Measurements from ENCODE around the gene PFKP.

DNA sequence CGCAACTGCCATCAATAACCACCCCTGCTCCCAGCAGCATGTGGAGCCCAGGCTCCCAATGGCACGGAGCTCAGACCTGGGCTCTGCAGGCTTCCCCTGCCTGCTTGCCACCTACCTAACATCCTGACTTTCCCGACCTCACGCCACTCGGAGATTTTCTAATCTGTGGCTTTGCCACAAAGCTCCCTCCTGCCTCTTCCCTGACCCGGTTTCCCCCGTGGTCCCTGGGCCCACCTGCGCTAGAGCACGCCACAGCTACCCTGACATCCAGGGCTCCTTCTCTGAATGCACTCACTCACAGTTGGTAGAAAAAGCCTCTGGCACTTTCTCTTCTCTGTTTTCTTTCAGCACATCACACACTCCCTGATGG is 85.2 kb downstream of the PFKP start:
- TF ChIP-seq POLR2A (IDR thresholded peaks at IDR 0.05): no peak
- TF ChIP-seq, protein P1, sequence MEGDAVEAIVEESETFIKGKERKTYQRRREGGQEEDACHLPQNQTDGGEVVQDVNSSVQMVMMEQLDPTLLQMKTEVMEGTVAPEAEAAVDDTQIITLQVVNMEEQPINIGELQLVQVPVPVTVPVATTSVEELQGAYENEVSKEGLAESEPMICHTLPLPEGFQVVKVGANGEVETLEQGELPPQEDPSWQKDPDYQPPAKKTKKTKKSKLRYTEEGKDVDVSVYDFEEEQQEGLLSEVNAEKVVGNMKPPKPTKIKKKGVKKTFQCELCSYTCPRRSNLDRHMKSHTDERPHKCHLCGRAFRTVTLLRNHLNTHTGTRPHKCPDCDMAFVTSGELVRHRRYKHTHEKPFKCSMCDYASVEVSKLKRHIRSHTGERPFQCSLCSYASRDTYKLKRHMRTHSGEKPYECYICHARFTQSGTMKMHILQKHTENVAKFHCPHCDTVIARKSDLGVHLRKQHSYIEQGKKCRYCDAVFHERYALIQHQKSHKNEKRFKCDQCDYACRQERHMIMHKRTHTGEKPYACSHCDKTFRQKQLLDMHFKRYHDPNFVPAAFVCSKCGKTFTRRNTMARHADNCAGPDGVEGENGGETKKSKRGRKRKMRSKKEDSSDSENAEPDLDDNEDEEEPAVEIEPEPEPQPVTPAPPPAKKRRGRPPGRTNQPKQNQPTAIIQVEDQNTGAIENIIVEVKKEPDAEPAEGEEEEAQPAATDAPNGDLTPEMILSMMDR (IDR thresholded peaks at IDR 0.05): no peak

Data from lower leg skin (tissue), 3 donors.